ENCODE measurements around the gene PI4KA. TPM values are rescaled to one million over a fixed set of nuclear protein-coding genes. Genes with fewer than 3 reads are reported as not detected.
A peak's percentile ranks its signal among the peaks of the same experiment; 100 is the strongest.

The PI4KA gene
- total RNA-seq, 2 donors from 2014 or later = 74.2 to 115 TPM

- H3K4me1 ChIP-seq (replicated peaks) = no peaks in the 10 kb centered on the region
- no peaks in the 10 kb centered on the region for H3K9me3 ChIP-seq
- no peaks in the 10 kb centered on the region for H3K27me3 ChIP-seq (replicated peaks; ENCODE audit: insufficient read depth)
- 75% methylated on average over 11 of the region's 11 CpGs for WGBS
- no peak for DNase-seq (ENCODE audit: low spot score)
- peaks cover 9 to 22% of the 10 kb centered on the region in 2 donors for H3K36me3 ChIP-seq
- intact Hi-C loops (cut with DNase I) = no loop called here
- H3K4me3 ChIP-seq = no peak overlapping the region
- no peak overlapping the region for H3K27ac ChIP-seq
- TF ChIP-seq CTCF (IDR thresholded peaks at IDR 0.05) = peak in 1 of 4 experiments; percentile 32
- TF ChIP-seq POLR2AphosphoS5 (IDR thresholded peaks at IDR 0.05) = no peak
- TF ChIP-seq POLR2A (IDR thresholded peaks at IDR 0.05) = no peak
These were observed 54.8 kb downstream of the PI4KA start for GRCh38 chr22:20803696-20804324.

GRCh38 chr22:20802922-20803553 lies 55.6 kb downstream of the PI4KA start:
- H3K4me3 ChIP-seq = no peak overlapping the region
- no peaks in the 10 kb centered on the region for H3K9me3 ChIP-seq
- H3K27me3 ChIP-seq (replicated peaks; ENCODE audit: insufficient read depth) = no peaks in the 10 kb centered on the region
- H3K27ac ChIP-seq = no peak overlapping the region
- no peak for DNase-seq (ENCODE audit: low spot score)
- no peaks in the 10 kb centered on the region for H3K4me1 ChIP-seq (replicated peaks)
- TF ChIP-seq CTCF (IDR thresholded peaks at IDR 0.05) (no peak), POLR2A (IDR thresholded peaks at IDR 0.05) (no peak), POLR2AphosphoS5 (IDR thresholded peaks at IDR 0.05) (no peak)
- WGBS = 84% methylated on average over 8 of the region's 11 CpGs
- intact Hi-C loops (cut with DNase I) = no loop called here
- H3K36me3 ChIP-seq = peaks cover 16 to 30% of the 10 kb centered on the region in 2 donors

GRCh38 chr22:20802452-20802851 lies 56.2 kb downstream of the PI4KA start:
- H3K9me3 ChIP-seq = no peaks in the 10 kb centered on the region
- no peak for TF ChIP-seq POLR2A (IDR thresholded peaks at IDR 0.05)
- no peak for TF ChIP-seq CTCF (IDR thresholded peaks at IDR 0.05)
- no peak overlapping the region for H3K4me3 ChIP-seq
- WGBS = 68% methylated on average over 6 of the region's 6 CpGs
- H3K27ac ChIP-seq = no peak overlapping the region
- H3K27me3 ChIP-seq (replicated peaks; ENCODE audit: insufficient read depth) = no peaks in the 10 kb centered on the region
- no peaks in the 10 kb centered on the region for H3K4me1 ChIP-seq (replicated peaks)
- DNase-seq (ENCODE audit: low spot score) = no peak
- intact Hi-C loops (cut with DNase I) = no loop called here
- peaks cover 17 to 36% of the 10 kb centered on the region in 2 donors for H3K36me3 ChIP-seq

GRCh38 chr22:20799449-20799848 lies 59.2 kb downstream of the PI4KA start:
- Histone ChIP-seq H3K9me3 (no peaks in the 10 kb centered on the region), H3K27ac (no peak overlapping the region), H3K36me3 (peaks cover 12 to 34% of the 10 kb centered on the region in 2 donors), H3K27me3 (replicated peaks; ENCODE audit: insufficient read depth) (no peaks in the 10 kb centered on the region), H3K4me3 (no peak overlapping the region), H3K4me1 (replicated peaks) (no peaks in the 10 kb centered on the region)
- TF ChIP-seq CTCF (IDR thresholded peaks at IDR 0.05) (no peak), POLR2A (IDR thresholded peaks at IDR 0.05) (no peak), POLR2AphosphoS5 (IDR thresholded peaks at IDR 0.05) (no peak)
- intact Hi-C loops (cut with DNase I) = no loop called here
- peak; percentile 47 for DNase-seq (ENCODE audit: low spot score)
- 59% methylated on average over 8 of the region's 8 CpGs for WGBS

GRCh38 chr22:20798974-20799373 lies 59.6 kb downstream of the PI4KA start:
- Histone ChIP-seq H3K27me3 (replicated peaks; ENCODE audit: insufficient read depth) (no peaks in the 10 kb centered on the region), H3K27ac (no peak overlapping the region), H3K4me1 (replicated peaks) (no peaks in the 10 kb centered on the region), H3K36me3 (peaks cover 12 to 32% of the 10 kb centered on the region in 2 donors), H3K9me3 (no peaks in the 10 kb centered on the region), H3K4me3 (no peak overlapping the region)
- intact Hi-C loops (cut with DNase I) = no loop called here
- no peak for DNase-seq (ENCODE audit: low spot score)
- 79% methylated on average over 10 of the region's 10 CpGs for WGBS
- no peak for TF ChIP-seq POLR2A (IDR thresholded peaks at IDR 0.05)

Data from prostate gland (tissue), 2 donors.